CD4-positive, alpha-beta T cell treated with Interleukin-6 at 100 ng/mL for 8 hours (primary cell): ENCODE measurements around the gene GPATCH1.
A peak's percentile ranks its signal among the peaks of the same experiment; 100 is the strongest.

Source experiments
- DNase-seq: peaks from one replicate; pipeline ENCODE4 v3.0.0-alpha.2; 2020; ENCODE audit warnings: mixed read lengths, low spot score

Gene GPATCH1

DNA sequence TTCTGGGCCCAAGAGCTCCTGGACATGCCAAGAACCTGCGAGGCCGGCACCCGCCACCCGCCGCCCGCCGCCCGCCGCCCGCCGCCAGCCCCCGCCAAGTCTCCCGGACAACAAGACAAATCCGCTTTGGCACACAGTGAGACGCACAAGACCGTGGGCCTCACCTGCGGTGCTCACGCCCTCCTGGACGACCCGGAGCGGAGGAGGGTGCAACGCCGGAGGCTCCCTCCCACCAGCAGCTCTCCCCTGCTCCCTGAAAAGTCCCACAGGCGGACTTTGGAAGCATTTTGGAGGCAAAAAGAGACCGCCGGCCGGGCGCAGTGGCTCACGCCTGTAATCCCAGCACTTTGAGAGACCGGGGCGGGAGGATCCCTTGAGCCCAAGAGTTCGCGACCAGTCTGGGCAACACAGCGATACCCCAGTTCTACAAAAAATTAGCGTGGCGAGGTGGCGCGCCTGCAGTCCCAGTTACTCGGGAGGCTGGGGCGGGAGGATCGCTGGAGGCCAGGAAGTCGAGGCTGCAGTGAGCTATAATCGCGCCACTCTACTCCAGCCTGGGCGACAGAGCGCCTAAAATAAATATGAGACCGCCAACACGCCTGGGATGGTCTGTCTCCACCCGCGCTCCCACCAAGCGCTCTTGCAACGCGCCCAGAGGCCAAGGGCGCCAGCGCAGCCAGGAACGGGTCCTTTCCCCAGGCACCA is 17.1 kb upstream of the GPATCH1 start:
- no peak for DNase-seq

DNA sequence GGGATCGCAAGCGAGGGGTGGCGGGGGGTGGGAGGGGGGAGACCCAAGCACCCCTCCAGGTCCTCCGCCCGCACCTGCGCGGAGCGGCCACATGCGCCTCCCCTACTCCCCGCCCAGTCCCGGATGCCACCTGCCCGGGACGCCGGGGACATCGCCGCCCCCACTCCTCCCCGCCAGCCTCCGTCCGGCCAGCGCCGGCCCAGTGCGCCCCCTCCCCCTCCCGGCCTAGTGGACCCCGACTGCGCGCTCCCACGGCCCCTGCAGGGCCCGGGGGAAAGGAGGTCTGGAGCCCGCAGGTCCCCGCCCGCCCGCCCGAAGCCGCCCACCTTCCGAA is 16.6 kb upstream of the GPATCH1 start:
- DNase-seq, result no peak

DNA sequence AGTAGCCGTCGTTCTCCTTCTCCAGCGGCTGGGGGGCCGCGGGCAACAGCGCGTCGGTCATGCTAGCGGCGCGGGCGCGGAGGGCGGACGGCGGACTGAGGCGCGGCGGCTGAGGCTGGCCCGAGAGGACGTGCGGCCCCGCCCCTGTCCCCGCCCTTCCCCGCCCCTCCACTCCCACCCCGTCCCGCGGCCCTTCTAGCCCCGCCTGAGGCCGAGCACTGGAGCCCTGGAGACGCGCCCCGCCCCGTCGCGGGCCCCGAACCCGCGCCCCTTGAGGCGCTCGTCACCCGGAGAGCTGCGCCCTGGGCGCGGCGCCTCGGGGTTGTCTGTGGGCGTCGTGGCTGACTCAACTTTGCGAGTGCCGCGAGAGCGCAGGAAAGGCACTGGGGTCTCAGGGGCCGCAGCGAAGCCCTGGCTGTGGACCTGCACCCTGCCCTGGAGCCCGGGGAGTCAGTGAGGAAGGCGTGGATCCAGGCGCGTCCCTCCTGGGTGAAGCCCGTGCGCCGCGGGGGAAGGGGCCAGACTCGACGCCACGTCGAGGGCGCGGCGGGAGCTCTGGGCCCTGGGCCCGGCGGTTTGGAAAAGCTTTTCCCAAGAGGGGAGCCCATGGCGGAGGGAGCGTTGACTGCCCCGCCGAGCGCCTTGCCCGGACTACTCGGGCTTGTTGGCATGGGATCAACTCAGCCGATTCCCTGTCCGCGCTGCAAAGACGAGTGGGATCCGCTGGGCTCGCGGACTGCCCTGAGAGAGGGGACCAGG is 16.0 kb upstream of the GPATCH1 start, which contains the start of gene RHPN2:
RHPN2 (minus strand) TSS at position 97 of the 759 bp plus-strand sequence; CDS start at position 61, 36 bp downstream.
- peak; percentile 29 for DNase-seq

DNA sequence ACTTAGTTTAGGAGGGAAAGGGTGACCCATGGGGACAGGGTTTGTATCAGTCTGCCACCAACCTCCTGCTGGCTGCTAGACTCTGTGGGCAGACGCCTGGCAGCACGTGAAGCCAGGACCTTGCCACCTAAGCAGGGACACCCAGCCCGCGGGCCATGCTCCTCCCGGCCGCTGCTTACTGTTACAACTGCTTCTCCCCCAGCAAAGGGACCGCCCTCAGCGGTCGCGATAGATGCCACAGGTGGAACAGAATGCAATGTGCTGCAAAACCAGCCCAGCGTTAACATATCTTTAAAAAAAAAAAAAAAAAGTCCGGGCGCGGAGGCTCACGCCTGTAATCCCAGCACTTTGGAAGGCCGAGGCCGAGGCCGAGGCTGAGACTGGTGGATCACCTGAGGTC is 14.4 kb upstream of the GPATCH1 start:
- no peak for DNase-seq

DNA sequence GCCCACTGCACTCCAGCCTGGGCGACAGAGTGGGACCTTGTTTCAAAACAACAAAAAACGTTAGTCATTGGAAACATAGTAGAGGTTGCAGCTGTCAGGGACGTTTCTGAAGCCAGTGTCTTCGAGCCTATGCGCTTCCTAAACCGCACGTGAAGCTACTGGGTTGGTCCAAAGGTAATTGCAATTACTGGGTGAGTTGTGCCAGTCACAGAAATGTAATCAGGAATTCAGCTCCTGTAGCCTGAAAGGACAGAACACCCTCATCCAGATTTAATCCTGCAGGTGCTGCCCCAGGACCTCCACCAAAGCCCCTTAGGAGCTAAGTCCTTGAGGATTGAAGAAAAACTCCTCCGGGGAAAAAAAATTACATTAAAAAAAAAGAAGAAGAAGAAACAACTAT is 13.9 kb upstream of the GPATCH1 start:
- no peak for DNase-seq

DNA sequence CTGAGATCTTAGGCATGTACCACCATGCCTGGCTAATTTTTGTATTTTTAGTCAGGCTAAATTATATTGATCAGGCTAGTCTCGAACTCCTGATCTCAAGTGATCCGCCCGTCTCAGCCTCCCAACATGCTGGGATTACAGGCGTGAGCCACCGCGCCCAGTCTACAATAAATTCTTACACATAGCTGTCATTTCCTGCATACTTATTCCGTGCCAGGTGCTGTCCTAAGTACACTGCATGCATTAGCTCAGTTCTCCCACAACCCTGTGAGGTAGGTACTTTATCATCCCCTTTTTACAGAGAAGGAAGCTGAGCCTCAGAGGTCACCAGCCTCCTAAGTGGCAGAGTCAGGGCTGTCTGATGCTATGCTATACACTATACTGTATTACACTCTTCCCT is 9.1 kb upstream of the GPATCH1 start:
- no peak for DNase-seq

DNA sequence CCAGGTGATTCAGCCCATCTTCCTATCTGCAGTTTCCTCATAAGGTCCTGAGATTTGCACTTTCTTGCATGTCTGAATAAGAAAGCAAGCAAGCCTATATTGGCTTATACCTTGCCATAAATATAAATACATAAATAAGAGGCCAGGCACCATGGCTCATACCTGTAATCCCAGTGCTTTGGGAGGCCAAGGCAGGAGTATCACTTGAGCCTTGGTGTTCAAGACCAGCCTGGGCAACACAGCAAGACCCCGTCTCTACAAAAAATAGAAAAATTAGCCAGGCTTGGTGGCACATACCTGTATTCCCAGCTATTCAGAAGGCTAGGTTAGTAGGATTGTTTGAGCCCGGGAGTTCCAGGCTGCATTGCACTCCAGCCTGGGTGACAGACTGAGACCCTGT is 5.5 kb upstream of the GPATCH1 start:
- DNase-seq, result no peak

DNA sequence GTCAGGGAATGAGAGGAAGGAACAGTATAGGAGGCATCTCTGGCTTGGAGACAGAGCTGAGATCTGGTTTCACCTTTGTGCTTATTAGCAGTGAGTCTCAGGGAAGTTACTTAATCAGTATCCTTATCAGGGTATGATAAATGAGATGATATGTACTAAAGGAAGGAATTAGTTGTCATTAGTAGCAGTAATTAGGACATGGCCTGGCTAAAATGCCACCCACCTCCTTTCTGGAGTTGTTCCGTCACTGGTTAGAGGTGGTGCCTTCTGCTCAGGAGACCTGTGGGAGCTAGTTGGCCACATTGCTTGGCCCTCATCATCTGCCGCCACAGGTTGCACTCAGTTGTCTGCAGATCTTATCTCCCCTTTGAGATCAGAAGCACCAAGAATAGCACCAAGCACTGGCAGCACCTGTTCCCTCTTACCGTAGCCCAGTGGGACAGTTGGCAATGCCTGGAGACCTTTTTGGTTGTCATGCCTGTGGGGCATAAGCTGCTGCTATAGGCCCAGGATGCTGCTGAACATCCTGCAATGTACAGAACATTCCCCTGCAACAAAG is 4.7 kb downstream of the GPATCH1 start:
- DNase-seq, result no peak

DNA sequence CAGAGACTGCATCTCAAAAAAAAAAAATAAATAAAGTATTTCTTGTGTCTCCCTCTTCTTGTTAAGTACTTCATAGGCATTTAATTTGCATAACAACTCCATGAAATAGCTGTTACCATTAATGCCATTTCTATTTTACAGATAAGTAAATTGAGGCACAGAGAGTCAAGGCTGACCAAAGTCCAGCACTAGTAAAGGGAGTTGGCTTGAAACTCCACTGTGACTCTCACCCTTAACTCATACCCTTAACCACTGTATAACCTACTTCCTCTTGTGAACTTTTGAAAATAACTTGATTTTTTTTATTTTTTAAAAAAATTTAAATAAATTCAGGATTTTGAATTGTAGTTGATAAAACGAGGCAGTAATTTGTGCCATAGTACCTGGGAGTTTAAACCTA is 6.0 kb downstream of the GPATCH1 start:
- DNase-seq, result no peak

DNA sequence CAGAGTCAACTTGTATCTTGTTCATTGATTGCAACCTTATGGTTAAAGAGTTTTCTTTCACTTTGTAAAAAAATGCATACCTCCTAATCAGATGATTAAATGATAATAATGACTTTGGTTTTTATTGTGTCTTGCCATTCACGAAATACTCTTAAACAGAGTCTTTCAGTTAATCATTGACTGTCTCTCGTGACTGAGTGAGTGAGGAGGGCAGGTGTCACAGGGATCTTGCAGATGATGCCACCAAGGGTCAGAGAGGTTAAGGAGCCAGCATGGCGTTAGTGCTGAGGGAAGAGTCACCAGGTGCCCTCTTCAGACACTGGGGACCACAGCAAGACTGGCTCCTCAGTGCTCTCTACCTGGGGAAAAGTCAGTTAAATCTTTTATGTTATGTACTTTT is 8.0 kb downstream of the GPATCH1 start:
- DNase-seq, result no peak

DNA sequence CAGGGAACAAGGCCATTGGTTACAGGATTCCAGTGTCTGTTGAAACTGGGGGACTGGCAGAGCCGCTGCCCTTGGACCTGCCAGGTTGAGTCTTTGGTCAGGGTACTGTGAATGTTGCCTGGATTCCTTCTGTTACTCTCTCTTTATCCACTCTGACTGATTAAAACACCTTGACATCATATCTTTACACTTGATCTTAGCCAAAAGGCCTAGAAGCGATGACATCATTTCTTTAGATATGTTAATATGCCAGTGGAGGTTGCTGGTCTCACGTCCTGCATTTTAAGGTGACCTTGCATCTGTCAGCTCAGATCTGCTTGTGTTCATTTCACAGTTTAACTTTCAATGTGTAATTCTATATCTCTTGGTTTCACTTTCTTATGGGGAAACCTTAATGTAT is 9.2 kb downstream of the GPATCH1 start:
- DNase-seq, result no peak

DNA sequence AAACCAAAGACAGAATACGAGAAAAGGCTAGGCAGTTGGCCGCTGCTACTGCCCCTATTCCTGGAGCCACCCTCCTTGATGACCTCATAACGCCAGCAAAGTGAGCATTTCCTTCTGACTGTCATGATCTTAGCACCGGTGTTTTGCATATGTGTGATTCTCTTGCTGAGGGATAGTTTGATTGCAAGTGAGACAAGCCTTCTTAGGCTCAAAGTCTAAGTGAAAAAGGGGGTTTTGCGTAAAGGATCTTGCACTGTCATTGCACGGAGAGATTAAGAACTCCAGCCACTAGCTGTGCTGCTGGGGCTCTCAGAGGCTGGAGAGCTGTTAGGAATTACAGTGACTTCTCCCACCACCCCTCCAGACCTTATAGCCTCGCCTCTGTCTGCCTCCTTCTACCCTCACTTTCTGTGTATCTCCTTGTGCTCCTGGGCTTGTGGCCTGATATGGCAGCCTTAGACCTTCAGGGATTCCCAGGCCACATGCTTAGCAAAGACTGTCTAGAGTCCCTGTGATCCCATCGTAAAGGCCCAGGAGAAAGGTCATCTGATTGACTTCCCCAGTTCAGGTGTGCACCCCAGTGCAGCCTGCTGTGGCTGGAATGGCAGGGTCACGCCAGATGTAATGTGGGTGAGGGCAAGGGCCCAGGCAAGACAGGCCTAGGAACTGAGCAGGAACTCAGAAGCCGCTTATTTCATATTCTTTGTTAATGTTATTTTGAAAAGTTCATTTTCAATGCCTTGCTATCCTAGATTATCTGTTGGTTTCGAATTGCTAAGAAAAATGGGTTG is 12.6 kb downstream of the GPATCH1 start:
- DNase-seq, result no peak

DNA sequence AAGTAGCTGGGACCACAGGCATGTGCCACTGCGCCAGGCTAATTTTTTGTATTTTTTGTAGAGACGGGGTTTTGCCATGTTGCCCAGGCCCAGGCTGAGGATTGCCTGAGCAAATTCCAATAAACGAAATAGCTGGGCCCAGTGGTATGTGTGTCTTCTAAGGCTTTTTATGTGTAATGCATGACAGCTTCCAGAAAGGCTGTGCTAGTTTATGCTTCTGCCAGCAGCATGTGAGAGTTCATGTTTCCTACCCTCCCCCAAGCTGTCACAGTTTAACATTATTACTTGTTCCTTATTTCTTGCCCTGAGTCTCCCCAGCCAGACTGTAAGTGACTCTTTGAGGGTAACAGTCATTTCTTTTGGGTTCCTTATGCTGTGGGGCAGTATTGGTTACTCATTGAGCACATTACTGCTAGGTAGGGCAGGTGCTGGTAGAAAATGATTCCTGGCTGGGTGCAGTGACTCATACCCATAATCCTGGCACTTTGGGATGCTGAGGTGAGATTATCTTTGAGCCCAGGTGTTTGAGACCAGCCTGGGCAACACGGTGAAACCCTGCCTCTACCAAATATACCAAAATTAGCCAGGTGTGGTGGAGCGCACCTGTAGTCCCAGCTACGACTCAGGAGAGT is 13.6 kb downstream of the GPATCH1 start:
- no peak for DNase-seq

DNA sequence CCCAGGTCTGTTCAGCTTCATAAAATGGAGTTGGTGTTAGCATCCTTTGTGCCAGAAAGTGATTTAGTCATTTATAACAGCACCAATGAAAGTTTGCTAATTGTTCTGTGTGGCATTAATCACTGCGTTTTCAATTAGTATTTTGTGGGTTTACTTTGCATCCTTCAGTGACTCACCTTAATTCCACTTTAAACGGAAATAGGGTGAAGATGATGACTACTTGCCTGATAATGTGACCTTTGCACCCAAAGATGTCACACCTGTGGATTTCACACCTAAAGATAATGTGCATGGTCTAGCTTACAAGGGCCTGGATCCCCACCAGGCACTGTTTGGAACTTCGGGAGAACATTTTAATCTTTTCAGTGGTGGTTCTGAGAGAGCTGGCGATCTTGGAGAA is 15.0 kb downstream of the GPATCH1 start:
- DNase-seq, result no peak

DNA sequence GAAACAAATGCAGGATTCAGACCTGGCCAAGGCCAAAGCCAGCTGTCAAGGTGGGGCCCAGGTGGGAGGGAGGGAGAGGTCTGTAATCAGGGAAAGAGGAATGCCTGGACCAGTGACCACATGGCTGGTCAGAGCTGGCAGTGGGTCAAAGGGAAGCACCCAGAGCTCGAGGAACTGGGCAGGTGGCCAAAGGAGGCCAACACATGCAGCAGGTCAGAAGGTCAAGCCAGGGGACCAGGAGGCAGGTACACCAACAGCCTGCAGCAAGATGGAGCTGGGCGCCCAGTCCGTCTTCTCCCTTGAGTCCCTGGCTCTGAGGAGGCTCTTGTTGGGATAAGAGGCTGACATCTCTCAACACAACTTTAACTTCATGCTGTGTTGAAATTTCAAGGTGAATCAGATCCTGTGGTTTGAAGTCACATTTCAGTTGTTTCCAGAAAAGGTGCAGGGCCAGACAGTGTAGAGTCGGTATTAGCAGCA is 17.1 kb downstream of the GPATCH1 start:
- no peak for DNase-seq

DNA sequence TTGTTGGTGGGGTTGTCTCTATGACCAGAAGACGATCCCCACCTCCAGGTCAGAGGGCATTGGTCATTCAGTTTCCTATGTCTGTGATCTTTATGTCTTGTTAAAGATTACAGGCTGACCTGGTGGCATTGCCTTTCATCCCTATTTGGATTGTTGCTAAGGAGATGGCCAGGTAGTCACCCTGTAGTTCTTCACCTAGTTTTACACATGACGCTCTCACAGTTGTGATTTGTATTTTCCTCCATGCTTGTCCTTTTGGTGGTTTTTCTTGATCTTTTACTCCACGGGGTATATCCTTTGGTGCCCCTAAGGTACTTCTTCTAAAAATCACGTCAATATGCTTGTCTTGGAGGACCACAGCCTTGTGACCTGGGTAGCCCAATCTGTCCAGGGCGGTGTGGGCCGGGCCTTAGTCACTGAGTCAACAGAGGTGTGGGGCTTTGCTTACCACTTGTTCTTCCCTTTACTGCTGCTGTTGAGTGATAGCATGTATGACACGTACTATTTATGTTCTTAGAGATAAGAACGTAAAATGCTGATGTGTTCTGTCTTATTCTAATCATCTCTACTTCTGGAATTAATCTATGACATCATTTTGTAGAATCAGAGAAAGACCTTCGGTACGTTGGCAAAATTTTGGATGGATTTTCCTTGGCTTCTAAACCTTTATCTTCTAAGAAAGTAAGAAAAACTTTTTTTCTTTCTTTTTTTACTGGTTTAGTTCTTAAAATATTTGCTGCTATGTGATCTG is 20.1 kb downstream of the GPATCH1 start:
- no peak for DNase-seq

DNA sequence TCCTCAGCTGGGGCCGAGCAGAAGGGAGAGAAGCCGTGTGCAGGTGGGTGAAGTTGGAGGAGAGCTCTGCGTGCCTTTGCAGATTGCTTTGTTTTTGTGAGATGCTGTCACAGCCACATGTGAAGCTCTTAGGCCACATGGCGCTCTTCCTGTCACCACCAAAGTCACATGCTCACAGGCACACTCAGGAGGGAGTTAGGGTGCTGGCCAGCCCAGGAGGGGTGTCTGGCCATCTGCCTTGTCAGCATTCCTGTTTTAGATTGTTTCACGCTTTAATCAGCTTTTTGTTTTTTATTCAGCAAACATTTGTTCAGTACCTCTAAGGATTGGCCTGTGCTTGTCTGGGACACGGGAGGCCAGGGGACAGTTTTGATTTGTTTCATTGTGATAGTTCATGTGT is 21.9 kb downstream of the GPATCH1 start:
- no peak for DNase-seq

DNA sequence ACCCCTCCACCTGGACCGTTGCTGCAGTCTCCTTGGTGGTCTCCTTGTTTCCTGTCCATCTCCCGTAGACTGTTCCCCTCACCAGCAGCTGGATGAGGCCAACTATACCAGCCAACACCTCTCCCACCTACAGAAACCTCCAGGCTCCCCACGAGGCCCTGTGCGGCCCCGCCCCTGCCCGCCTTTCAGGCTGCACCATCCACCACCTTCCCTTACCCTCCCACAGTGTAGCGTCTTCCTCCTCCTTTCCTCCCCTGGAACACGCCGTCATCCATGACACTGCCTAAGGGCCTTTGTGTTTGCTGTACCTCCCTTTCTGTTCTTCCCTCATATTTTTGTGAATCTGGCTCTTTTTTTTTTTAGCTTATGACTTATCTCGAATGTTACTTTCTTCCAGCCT is 27.2 kb downstream of the GPATCH1 start:
- no peak for DNase-seq

DNA sequence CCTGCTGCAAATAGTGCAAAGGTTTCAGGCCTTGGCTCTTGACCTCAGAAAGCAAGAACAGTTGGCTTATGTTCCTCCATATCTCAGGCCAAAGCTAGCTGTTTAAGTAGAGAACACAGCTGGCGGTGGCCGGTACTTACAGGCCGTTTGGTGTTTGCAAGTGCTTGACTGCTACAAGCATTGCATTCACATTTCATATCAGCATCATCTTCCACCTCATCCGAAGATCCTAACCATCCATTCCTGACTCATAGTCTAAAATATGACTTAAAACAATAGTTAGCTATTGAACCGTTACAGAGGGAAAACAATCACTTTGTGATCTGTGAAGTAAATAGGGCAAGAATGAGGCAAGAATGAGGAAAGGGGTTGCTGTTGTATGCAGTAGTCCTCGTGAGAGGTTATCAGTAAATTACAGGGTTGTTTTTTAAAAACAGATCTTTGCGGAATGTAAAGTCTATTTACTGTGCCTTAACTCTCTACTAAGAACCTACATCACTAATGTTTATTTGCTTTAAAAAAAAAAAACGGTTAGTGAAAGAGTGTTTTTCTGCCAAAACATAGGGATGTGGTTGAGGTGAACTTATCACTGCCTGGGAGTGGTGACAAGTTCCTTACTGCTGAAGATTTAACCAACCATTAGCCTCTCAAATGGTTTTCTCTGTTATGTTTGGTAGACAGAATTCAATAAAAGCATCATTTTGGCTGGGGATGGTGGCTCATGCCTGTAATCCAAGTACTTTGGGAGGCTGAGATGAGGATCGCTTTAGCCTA is 29.3 kb downstream of the GPATCH1 start:
- DNase-seq, result no peak

DNA sequence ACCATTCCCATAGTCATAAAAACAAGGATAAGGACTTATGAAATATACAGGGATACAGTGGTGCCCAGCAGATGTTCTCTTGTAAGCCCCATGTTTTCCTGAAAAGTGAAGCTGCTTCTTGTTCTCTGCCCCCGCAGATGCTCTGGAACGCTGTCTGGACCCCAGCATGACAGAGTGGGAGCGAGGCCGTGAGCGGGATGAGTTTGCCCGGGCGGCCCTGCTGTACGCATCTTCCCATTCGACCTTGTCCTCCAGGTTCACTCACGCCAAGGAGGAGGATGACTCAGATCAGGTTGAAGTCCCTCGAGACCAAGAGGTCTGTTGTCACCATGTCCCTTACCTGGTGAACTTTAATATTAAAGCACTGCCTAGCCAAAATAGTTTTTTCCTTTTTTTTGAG is 30.6 kb downstream of the GPATCH1 start:
- no peak for DNase-seq

DNA sequence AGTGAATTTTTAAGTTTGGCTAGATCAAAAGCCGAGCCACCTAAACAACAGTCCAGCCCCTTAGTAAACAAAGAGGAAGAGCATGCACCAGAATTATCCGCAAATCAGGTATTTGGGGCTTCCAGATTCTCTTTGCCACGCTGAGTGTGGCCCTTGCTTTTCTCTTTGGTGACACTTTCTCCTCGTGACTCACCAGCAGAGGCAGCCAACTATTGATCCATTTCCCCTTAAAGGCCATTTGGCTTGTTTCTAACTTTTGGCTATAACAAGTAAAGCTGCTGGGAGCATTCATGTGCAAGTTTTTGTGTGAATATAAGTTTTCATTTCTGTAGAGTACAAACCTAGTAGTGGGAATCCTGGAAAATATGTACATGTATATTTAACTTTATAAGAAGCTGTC is 33.3 kb downstream of the GPATCH1 start:
- DNase-seq, result no peak
